Mesothelial cell of epicardium (in vitro differentiated cells): ENCODE measurements around the gene CD58. TPM values are rescaled to one million over a fixed set of nuclear protein-coding genes. Genes with fewer than 3 reads are reported as not detected.
A peak's percentile ranks its signal among the peaks of the same experiment; 100 is the strongest.

Source experiments
- DNase-seq, 2 experiments: peaks; one replicate each; pipeline ENCODE4 v3.0.0; 2021; ENCODE audit warnings: low spot score in 2 of 2; ENCODE audit not compliant: unreplicated experiment in 2 of 2
- H3K27ac Mint-ChIP-seq: 2 replicates; pipeline ENCODE4 v1.8.0; 2021; ENCODE audit warnings: mixed read lengths
- H3K27me3 Mint-ChIP-seq: 2 replicates; pipeline ENCODE4 v1.8.0; 2021; ENCODE audit warnings: low read depth, mixed read lengths
- H3K36me3 Mint-ChIP-seq: 2 replicates; pipeline ENCODE4 v1.8.0; 2021; ENCODE audit warnings: mixed read lengths
- H3K4me1 Mint-ChIP-seq: 2 replicates; pipeline ENCODE4 v1.8.0; 2021; ENCODE audit warnings: mixed read lengths
- H3K4me3 Mint-ChIP-seq: 2 replicates; pipeline ENCODE4 v1.8.0; 2021; ENCODE audit warnings: mild to moderate bottlenecking, moderate library complexity, mixed read lengths
- H3K9me3 Mint-ChIP-seq: 2 replicates; pipeline ENCODE4 v1.8.0; 2021; ENCODE audit warnings: mixed read lengths
- CTCF ChIP-seq: fragments of 200-600 bp; sonication (generic); IDR thresholded peaks from one replicate; pipeline ENCODE4 v1.5.0; 2021; ENCODE audit warnings: antibody characterized with exemption; ENCODE audit not compliant: unreplicated experiment
- total RNA-seq: library from RNA; stranded (reverse); gene quantifications from 3 replicates; pipeline ENCODE4 v1.2.1, GENCODE V29; 2021

The CD58 gene
- total RNA-seq, 1 donor from 2014 or later = 6.6 TPM

DNA sequence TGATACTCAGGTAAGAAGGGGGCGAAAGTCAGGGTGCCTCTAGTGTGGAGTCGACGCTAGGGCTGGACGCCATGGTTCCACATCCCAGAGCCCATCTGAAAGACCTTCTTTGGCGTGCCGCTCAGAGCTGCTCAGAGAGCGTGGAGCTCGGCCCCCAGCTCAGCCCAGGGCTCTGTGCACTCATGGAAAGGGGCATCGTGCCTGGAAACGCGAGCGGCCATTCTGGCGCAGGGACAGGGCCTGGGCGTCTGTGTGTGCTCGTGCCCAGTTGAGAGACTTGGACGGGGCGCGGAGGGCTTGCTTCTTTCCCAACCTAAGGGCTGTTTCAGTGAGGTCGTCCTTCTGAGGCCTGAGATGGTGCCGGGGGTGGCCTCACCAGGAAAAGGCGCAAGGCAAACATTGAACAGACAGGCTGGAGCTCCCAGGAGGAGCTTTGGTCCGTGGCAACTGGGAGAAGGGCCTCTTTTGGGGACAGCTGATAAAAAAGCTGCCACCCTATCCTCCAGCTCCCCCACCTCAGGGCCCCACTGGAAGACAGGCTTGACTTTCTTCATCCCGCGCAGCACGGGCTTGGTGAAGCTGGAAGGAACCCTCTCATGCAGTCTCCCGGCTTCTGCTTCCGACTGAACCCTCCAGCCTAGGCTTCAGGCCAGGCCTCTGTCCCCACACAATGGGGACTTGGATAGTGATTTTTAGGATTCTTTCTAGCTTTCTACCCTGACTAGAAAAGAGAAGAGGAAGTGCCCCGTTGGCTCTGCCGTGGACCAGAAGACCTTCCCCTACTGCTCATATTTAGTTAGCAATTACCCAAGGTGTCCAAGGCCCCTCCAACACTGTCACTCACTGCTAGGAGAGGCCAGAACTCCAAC lies 77.1 kb downstream of the CD58 start:
- Mint-ChIP-seq H3K4me1 (peaks cover 40% of the 10 kb centered on the region), H3K27ac (peak overlapping the region; percentile 89), H3K27me3 (no peaks in the 10 kb centered on the region), H3K9me3 (no peaks in the 10 kb centered on the region), H3K4me3 (no peak overlapping the region), H3K36me3 (no peaks in the 10 kb centered on the region)
- DNase-seq = no peak
- no peak for TF ChIP-seq CTCF

DNA sequence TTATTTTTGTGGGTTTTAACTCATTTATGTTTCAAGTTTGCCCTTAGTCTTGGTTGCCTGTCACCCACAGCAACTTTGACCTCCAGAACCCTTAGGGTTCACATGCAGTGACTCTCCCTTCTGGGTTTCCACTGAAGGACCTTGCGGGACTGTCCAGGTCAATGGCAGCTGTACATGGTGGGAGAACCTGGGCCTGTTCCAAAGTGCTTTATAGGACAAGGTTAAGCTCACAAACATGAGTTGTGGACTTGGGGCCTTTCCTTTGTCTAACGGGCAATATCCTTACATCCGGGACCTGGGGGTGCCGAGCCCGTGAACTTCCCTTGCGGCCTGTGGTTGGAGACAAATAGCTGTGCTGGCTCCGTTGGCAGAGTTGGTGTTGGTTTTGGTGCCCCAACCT lies 77.8 kb downstream of the CD58 start:
- no peak overlapping the region for H3K27ac Mint-ChIP-seq
- no peaks in the 10 kb centered on the region for H3K27me3 Mint-ChIP-seq
- H3K4me1 Mint-ChIP-seq = peaks cover 40% of the 10 kb centered on the region
- no peaks in the 10 kb centered on the region for H3K9me3 Mint-ChIP-seq
- H3K36me3 Mint-ChIP-seq = no peaks in the 10 kb centered on the region
- DNase-seq = no peak
- TF ChIP-seq CTCF = no peak
- no peak overlapping the region for H3K4me3 Mint-ChIP-seq

DNA sequence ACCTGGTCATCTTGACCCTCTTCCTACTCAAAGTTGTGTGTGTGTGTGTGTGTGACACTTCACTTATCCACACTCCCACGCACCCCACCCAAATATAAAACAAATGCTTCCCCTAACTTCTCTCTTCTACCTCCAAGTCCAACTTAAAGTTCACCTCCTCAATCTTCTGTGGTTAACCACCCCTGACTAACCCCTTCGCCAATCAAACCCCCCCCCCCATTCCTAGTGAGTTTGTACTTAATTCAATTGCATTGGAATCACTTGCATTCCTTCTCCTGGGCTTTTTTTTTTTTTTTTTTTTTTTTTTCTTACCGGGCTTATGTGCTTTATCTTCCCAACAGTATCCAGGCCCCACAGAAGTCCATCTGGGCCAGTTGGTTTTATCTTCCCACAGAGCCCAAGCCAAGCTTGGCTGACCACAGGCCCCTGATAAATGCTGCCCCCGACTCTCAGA lies 78.4 kb downstream of the CD58 start:
- no peak for DNase-seq
- H3K27ac Mint-ChIP-seq = no peak overlapping the region
- no peak overlapping the region for H3K4me3 Mint-ChIP-seq
- H3K36me3 Mint-ChIP-seq = no peaks in the 10 kb centered on the region
- peaks cover 40% of the 10 kb centered on the region for H3K4me1 Mint-ChIP-seq
- no peaks in the 10 kb centered on the region for H3K9me3 Mint-ChIP-seq
- H3K27me3 Mint-ChIP-seq = no peaks in the 10 kb centered on the region
- TF ChIP-seq CTCF = no peak

GRCh38 chr1:116491700-116492357 lies 79.0 kb downstream of the CD58 start:
- no peak for DNase-seq
- Mint-ChIP-seq H3K9me3 (no peaks in the 10 kb centered on the region), H3K27me3 (no peaks in the 10 kb centered on the region), H3K27ac (peak overlapping the region; percentile 31), H3K4me1 (peaks cover 38% of the 10 kb centered on the region), H3K36me3 (no peaks in the 10 kb centered on the region), H3K4me3 (no peak overlapping the region)
- no peak for TF ChIP-seq CTCF

GRCh38 chr1:116490588-116490987 lies 80.2 kb downstream of the CD58 start:
- no peak for DNase-seq
- H3K27me3 Mint-ChIP-seq = no peaks in the 10 kb centered on the region
- peaks cover 34% of the 10 kb centered on the region for H3K4me1 Mint-ChIP-seq
- H3K9me3 Mint-ChIP-seq = no peaks in the 10 kb centered on the region
- no peaks in the 10 kb centered on the region for H3K36me3 Mint-ChIP-seq
- no peak overlapping the region for H3K27ac Mint-ChIP-seq
- no peak overlapping the region for H3K4me3 Mint-ChIP-seq
- no peak for TF ChIP-seq CTCF
